K562 (cell line): ENCODE results near the gene FMO1. TPM values are rescaled to one million over a fixed set of nuclear protein-coding genes. Genes with fewer than 3 reads are reported as not detected.

ENCODE experiments used
- ATAC-seq: fragments of 200-7000 bp; cut with Tn5 transposase; 3 replicates; pipeline ENCODE4 v1.9.1; 2020; ENCODE audit warnings: moderate library complexity
- BruUV-seq: library from RNA; stranded (reverse); fragments of 400-500 nt; replicated peaks from 2 replicates; lab custom pipeline; 2021; lab: Mats Ljungman, UMichigan
- CTCF ChIA-PET: fragments of 300-600 bp; formaldehyde crosslinking; extraction: SDS; loops from one replicate; lab custom pipeline; 2021; ENCODE audit warnings: low intra/inter-chr PET ratio; lab: Yijun Ruan, JAX
- POLR2A ChIA-PET: fragments of 300-600, 350-650 bp; sonication (Branson Sonifier 250); formaldehyde crosslinking; extraction: SDS; loops from one replicate; lab custom pipeline; 2021; ENCODE audit warnings: antibody characterized with exemption, inconsistent platforms; lab: Yijun Ruan, JAX
- DNase-seq, 4 experiments: peaks; one replicate each; pipeline versions ENCODE4 v3.0.0 to v3.0.0-alpha.2; 2011 to 2018; ENCODE audit warnings: low spot score in 3 of 4, mixed read lengths in 3 of 4; ENCODE audit errors: extremely low read depth in 1 of 4
- FAIRE-seq: peaks from 2 replicates; lab custom pipeline; 2011; peaks lifted over from hg19 to GRCh38; lab: Jason Lieb, UNC
- H2AFZ ChIP-seq: 2 replicates; pipeline ENCODE4 v1.6.0; 2011; ENCODE audit warnings: low read depth, low read length, control low read depth, inconsistent platforms
- H3K27ac ChIP-seq: fragments of 200-600 bp; 3 replicates; pipeline ENCODE4 v1.8.0; 2011; ENCODE audit warnings: low read depth, mild to moderate bottlenecking, control low read depth, inconsistent platforms, low read length, moderate library complexity, mixed read lengths; ENCODE audit errors: extremely low read depth
- H3K27me3 ChIP-seq, 2 experiments: fragments of 300-600 bp in 1 of 2; 2 replicates in 1 of 2; 3 replicates in 1 of 2; pipeline versions ENCODE4 v1.6.0 to v1.8.0; 2011; ENCODE audit warnings: inconsistent platforms in 2 of 2, low read length in 2 of 2, mild to moderate bottlenecking in 1 of 2, mixed read lengths in 1 of 2, moderate library complexity in 1 of 2; ENCODE audit not compliant: control insufficient read depth in 2 of 2, insufficient read depth in 2 of 2
- H3K36me3 ChIP-seq: fragments of 300-600 bp; 3 replicates; pipeline ENCODE4 v1.8.0; 2011; ENCODE audit warnings: mild to moderate bottlenecking, low read length, inconsistent platforms; ENCODE audit not compliant: control insufficient read depth, insufficient read depth
- H3K4me1 ChIP-seq, 2 experiments: fragments of 200-600 bp in 1 of 2; replicated peaks in 1 of 2; 2 replicates in 1 of 2; 3 replicates in 1 of 2; pipeline versions ENCODE4 v1.5.1 to v1.8.0; 2011; ENCODE audit warnings: inconsistent platforms in 2 of 2, low read length in 2 of 2, mild to moderate bottlenecking in 1 of 2, mixed read lengths in 1 of 2, moderate library complexity in 1 of 2; ENCODE audit not compliant: control insufficient read depth in 2 of 2, insufficient read depth in 2 of 2
- H3K4me2 ChIP-seq: 2 replicates; pipeline ENCODE4 v1.6.1; 2011; ENCODE audit warnings: low read length, control low read depth, inconsistent platforms, mixed read lengths; ENCODE audit not compliant: insufficient read depth
- H3K4me3 ChIP-seq: fragments of 200-600 bp; sonication (generic), shearing (Covaris generic); 2 replicates; pipeline ENCODE4 v1.5.1; 2016; ENCODE audit warnings: control low read depth, inconsistent platforms
- H3K79me2 ChIP-seq: fragments of 200-600 bp; 3 replicates; pipeline ENCODE4 v1.8.0; 2011; ENCODE audit warnings: low read length, inconsistent platforms; ENCODE audit not compliant: control insufficient read depth, insufficient read depth
- H3K9ac ChIP-seq, 2 experiments: 2 replicates each; pipeline versions ENCODE4 v1.6.0 to v1.6.1; 2011; ENCODE audit warnings: low read depth in 2 of 2, low read length in 2 of 2, control low read depth in 1 of 2, inconsistent platforms in 1 of 2, mild to moderate bottlenecking in 1 of 2, mixed read lengths in 1 of 2; ENCODE audit not compliant: insufficient read depth in 1 of 2
- H3K9me1 ChIP-seq: one replicate; pipeline ENCODE4 v1.6.0; 2011; ENCODE audit warnings: inconsistent platforms, mild to moderate bottlenecking, low read length, moderate library complexity; ENCODE audit not compliant: control insufficient read depth, insufficient read depth
- H3K9me3 ChIP-seq: replicated peaks from 2 replicates; pipeline ENCODE4 v1.5.1; 2011; ENCODE audit warnings: low read depth, low read length, inconsistent platforms; ENCODE audit not compliant: control insufficient read depth, insufficient read depth
- H4K20me1 ChIP-seq: replicated peaks from 2 replicates; pipeline ENCODE4 v1.6.1; 2011; ENCODE audit warnings: low read length, inconsistent platforms, mixed read lengths; ENCODE audit not compliant: control insufficient read depth, insufficient read depth
- IRF2 ChIP-seq: sonication (generic); formaldehyde crosslinking; IDR thresholded peaks from 2 replicates; pipeline ENCODE4 v1.8.1; 2022; ENCODE audit warnings: mild to moderate bottlenecking, missing genetic modification reagents
- SPI1 ChIP-seq: IDR thresholded peaks from 2 replicates; pipeline ENCODE4 v1.6.1; 2011; ENCODE audit warnings: low read depth, low read length, control low read depth, borderline replicate concordance
- WGBS: fragments of 100-300 bp; shearing (Covaris generic); methylation state at CpG from one replicate; pipeline ENCODE4 v1.1.6; 2016; ENCODE audit warnings: low coverage, mixed read lengths; ENCODE audit not compliant: insufficient coverage; ENCODE audit errors: missing lambda C conversion rate; 5-methylcytosine and 5-hydroxymethylcytosine counted together
- in situ Hi-C: fragments of 300-500 bp; cut with MboI; formaldehyde crosslinking; loops from 4 replicates; pipeline ENCODE4 v1.15.0; 2018; ENCODE audit warnings: inconsistent platforms, mixed read lengths
- intact Hi-C: fragments of 100-400 bp; cut with micrococcal nuclease; formaldehyde crosslinking; loops from 2 replicates; pipeline ENCODE4 v1.14.2; 2022
- polyA plus RNA-seq, 8 experiments: library from polyadenylated mRNA; depleted of rRNA in 4 of 8; stranded (reverse) in 5 of 8; unstranded in 3 of 8; fragments of >200 nt; fragmentation: Nextera tagmentation in 2 of 8; fragmentation: Illumina TruSeq in 1 of 8; extraction: Ambion mirVana in 2 of 8; extraction: Trizol in 1 of 8; gene quantifications; 2 replicates each; pipeline versions ENCODE4 v1.2.1 to v1.2.3, GENCODE V29; 2011 to 2014; ENCODE audit warnings: inconsistent platforms in 1 of 8, missing spikeins in 1 of 8
- total RNA-seq, 7 experiments: library from RNA; depleted of rRNA in 6 of 7; stranded (reverse); fragments of >200 nt in 6 of 7; fragmentation: Illumina TruSeq in 2 of 7; extraction: Trizol in 2 of 7; gene quantifications; 2 replicates each; pipeline versions ENCODE4 v1.2.1 to v1.2.3, GENCODE V29; 2011 to 2021; ENCODE audit warnings: low replicate concordance in 1 of 7
- TF ChIP-seq, protein P1 (sequence below): fragments of 250-450 bp; sonication (Bioruptor Pico); IDR thresholded peaks from 2 replicates; pipeline ENCODE4 v1.6.1; 2021; ENCODE audit warnings: mild to moderate bottlenecking

Gene FMO1
- total and polyA plus RNA-seq, 9 of the 15 experiments (the other 6 are each of a cell fraction or from before 2014, with no cell fraction given), result not detected

GRCh38 chr1:171212607-171213351, 35.5 kb upstream of the FMO1 start:
- no peak for ATAC-seq
- no peak overlapping the region for H3K4me2 ChIP-seq
- no peaks in the 10 kb centered on the region for H3K27me3 ChIP-seq
- no peak overlapping the region for H3K9ac ChIP-seq
- no peak overlapping the region for H3K4me3 ChIP-seq
- H2AFZ ChIP-seq, result no peak overlapping the region
- H3K9me3 ChIP-seq, result no peaks in the 10 kb centered on the region
- H3K27ac ChIP-seq, result no peak overlapping the region
- no TSS peak for BruUV-seq
- H3K36me3 ChIP-seq, result no peaks in the 10 kb centered on the region
- WGBS, result 0% methylated on average over 3 of the region's 3 CpGs
- no peaks in the 10 kb centered on the region for H4K20me1 ChIP-seq
- POLR2A ChIA-PET, result no interaction called here
- FAIRE-seq, result no peak
- DNase-seq, result no peak
- H3K4me1 ChIP-seq, result no peaks in the 10 kb centered on the region
- in situ Hi-C loops (no loop called here), intact Hi-C loops (no loop called here)
- CTCF ChIA-PET, result no interaction called here
- no peaks in the 10 kb centered on the region for H3K79me2 ChIP-seq
- TF ChIP-seq SPI1 (peak; percentile 82), IRF2 (CRISPR knock-in tag) (no peak)
- TF ChIP-seq, protein P1, sequence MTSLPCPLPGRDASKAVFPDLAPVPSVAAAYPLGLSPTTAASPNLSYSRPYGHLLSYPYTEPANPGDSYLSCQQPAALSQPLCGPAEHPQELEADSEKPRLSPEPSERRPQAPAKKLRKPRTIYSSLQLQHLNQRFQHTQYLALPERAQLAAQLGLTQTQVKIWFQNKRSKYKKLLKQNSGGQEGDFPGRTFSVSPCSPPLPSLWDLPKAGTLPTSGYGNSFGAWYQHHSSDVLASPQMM (CRISPR knock-in tag), result no peak
- H3K9me1 ChIP-seq, result no peaks in the 10 kb centered on the region
